ENCODE results near the gene AHCYL1.

DNA sequence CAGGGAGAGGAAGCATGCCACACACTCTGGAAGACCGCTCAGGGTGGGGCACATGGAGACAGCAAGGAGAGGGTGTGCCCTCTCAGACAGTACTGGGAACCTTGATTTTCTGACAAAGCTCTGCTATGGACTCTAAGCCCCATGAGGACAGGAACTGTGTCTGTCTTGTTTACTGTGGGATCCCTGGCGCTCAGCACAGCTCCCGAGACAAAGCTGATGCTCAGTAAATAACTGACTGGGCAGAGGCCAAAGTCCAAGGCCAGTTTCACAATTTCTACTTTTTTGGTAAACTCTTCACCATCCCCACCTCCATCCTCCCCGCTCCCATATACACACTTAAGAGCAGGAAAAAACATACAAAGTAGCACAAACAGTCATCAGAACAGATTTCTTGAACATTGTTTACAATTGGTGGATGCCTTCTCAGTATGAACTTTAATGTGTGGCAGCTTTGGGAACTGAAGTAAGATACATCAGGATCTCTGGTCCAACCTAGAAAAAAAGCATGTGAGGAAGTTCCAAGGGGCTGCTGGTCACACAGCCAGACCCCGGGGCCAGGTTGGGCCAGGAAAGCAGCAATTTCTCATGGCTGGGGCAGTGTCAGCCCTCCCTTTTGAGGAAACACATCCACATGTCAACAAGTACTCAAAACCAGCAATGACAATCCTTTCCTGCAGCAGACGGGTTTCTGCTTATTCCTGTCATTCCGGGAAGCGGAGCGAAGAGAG, 5.6 kb upstream of the AHCYL1 start:
- TF ChIP-seq, protein P1, sequence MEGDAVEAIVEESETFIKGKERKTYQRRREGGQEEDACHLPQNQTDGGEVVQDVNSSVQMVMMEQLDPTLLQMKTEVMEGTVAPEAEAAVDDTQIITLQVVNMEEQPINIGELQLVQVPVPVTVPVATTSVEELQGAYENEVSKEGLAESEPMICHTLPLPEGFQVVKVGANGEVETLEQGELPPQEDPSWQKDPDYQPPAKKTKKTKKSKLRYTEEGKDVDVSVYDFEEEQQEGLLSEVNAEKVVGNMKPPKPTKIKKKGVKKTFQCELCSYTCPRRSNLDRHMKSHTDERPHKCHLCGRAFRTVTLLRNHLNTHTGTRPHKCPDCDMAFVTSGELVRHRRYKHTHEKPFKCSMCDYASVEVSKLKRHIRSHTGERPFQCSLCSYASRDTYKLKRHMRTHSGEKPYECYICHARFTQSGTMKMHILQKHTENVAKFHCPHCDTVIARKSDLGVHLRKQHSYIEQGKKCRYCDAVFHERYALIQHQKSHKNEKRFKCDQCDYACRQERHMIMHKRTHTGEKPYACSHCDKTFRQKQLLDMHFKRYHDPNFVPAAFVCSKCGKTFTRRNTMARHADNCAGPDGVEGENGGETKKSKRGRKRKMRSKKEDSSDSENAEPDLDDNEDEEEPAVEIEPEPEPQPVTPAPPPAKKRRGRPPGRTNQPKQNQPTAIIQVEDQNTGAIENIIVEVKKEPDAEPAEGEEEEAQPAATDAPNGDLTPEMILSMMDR (IDR thresholded peaks at IDR 0.05): no peak
- TF ChIP-seq EZH2 (IDR thresholded peaks at IDR 0.05; ENCODE audit: borderline replicate concordance, insufficient read depth, low read depth, low read length, poor library complexity, severe bottlenecking): no peak

All from B cell (primary cell).